HFF-Myc (cell line): ENCODE measurements around the gene LSM7.

Experiments used
- DNase-seq: peaks from one replicate; pipeline ENCODE4 v3.0.0-alpha.2; 2011; ENCODE audit warnings: low read depth; ENCODE audit errors: extremely low read depth
- H3K4me3 ChIP-seq: replicated peaks from 2 replicates; pipeline ENCODE4 v1.5.1; 2011; ENCODE audit warnings: low read depth, mild to moderate bottlenecking, control low read depth, low read length
- TF ChIP-seq, protein P1 (sequence below): IDR thresholded peaks from 2 replicates; pipeline ENCODE4 v1.5.1; 2012; ENCODE audit warnings: mild to moderate bottlenecking, low read depth, low read length, control low read depth; ENCODE audit errors: missing control alignments

The LSM7 gene

DNA sequence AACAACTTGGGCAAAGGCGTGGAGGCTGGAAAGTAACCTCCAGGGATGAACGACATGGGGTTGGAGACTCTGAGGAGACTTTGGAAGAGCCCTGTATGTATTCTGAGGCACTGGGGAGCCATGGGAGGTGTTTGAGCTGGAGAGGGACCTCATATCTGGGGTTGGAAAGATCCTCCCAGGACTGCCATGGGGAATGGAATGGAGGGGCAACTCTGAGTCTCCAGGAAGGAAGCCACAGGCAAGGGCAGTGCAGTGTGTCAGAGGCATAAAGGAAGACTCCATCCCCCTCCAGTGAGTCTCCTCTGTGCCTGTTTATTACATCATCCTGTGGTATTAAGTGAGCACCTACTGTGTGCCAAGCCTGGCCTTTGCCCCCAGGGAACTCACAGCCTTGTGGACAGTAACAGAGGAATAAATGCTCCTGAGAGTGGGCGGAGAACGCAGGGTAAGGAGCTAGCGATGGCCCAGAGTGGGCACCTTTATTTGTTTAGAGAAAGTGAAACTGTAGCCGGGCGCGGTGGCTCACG lies 54.1 kb downstream of the LSM7 start:
- H3K4me3 ChIP-seq: 0 out of 2 replicates have a peak overlapping the region, but pooled peaks have one; percentile 98
- DNase-seq: no peak

DNA sequence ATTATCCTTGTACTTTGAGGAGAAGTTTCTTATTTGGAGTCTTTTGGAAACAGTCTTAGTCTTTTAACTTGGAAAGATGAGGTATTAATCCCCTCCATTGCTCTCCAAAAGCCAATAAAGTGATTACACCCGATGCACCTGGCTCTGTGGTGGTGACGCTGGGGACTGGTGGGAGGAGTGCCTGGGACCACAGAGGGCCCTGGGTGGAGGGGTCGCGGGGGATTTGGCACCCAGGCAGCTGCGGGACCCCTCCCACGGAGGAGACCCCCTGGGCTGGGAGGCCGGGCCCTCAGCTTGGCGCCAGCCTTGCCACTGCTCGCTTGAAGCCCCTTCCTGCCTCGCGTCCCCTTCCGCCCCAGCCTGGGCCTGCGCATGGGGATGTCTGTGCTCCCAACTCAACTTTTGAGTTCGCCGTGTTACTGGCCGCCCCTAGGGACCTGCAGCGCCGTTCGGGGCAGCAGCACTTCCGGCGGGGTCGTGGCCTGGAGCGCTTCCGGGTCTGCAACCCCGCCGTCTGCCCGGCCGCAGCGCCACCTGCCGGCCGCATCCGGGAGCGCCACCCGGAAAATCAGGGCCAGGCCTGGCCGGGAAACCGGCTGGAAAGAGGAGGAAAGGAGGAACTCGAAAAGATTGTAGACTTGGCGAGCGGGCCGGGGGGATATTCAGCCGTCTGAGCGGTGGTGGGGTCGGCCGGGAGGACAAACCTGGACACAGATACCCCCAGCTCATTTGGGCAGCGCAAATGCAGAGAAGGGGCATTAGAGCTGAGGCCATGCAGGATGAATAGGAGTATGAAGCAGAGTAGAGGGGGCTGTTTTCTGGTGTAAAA lies 54.8 kb downstream of the LSM7 start:
- peak overlapping the region; percentile 98 for H3K4me3 ChIP-seq
- TF ChIP-seq, protein P1, sequence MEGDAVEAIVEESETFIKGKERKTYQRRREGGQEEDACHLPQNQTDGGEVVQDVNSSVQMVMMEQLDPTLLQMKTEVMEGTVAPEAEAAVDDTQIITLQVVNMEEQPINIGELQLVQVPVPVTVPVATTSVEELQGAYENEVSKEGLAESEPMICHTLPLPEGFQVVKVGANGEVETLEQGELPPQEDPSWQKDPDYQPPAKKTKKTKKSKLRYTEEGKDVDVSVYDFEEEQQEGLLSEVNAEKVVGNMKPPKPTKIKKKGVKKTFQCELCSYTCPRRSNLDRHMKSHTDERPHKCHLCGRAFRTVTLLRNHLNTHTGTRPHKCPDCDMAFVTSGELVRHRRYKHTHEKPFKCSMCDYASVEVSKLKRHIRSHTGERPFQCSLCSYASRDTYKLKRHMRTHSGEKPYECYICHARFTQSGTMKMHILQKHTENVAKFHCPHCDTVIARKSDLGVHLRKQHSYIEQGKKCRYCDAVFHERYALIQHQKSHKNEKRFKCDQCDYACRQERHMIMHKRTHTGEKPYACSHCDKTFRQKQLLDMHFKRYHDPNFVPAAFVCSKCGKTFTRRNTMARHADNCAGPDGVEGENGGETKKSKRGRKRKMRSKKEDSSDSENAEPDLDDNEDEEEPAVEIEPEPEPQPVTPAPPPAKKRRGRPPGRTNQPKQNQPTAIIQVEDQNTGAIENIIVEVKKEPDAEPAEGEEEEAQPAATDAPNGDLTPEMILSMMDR: peak; percentile 95
- no peak for DNase-seq

More for the DNA sequence above, 54.1 kb downstream of the LSM7 start:
- TF ChIP-seq, protein P1: no peak
